ENCODE results near the gene TXNDC16.

TXNDC16 gene

DNA sequence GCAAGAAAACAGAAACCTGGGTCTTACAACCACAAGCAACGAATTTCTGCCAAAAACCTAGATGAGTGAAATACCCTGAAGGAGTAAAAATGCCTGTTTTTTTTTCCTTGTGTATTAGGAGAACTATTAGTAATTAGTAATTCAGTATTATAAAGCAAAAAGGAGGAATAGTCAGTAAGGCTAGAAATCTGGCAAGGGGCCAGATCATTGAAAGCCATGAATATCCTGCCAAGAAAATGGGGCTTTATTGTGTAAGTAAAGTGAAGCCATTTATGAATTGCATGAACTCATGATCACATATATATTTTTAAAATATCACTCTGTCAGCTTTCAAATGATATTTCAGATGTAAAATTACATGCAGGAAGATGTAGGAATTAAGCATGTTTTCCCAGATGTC, 57.9 kb downstream of the TXNDC16 start:
- no peaks in the 10 kb centered on the region for H3K9me2 ChIP-seq (replicated peaks; ENCODE audit: control insufficient read depth, low read length)
- H3K79me2 ChIP-seq (ENCODE audit: control insufficient read depth, low read length), result no peaks in the 10 kb centered on the region
- H3K9me3 ChIP-seq (ENCODE audit: control insufficient read depth, insufficient read depth, low read length), result peaks cover 7% of the 10 kb centered on the region
- no peaks in the 10 kb centered on the region for H3K4me1 ChIP-seq (ENCODE audit: control insufficient read depth, low read length)
- TF ChIP-seq EZH2phosphoT487 (IDR thresholded peaks at IDR 0.05; ENCODE audit: borderline replicate concordance, low read length), result no peak
- TF ChIP-seq, protein P1, sequence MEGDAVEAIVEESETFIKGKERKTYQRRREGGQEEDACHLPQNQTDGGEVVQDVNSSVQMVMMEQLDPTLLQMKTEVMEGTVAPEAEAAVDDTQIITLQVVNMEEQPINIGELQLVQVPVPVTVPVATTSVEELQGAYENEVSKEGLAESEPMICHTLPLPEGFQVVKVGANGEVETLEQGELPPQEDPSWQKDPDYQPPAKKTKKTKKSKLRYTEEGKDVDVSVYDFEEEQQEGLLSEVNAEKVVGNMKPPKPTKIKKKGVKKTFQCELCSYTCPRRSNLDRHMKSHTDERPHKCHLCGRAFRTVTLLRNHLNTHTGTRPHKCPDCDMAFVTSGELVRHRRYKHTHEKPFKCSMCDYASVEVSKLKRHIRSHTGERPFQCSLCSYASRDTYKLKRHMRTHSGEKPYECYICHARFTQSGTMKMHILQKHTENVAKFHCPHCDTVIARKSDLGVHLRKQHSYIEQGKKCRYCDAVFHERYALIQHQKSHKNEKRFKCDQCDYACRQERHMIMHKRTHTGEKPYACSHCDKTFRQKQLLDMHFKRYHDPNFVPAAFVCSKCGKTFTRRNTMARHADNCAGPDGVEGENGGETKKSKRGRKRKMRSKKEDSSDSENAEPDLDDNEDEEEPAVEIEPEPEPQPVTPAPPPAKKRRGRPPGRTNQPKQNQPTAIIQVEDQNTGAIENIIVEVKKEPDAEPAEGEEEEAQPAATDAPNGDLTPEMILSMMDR (IDR thresholded peaks at IDR 0.05; ENCODE audit: low read depth, low read length, poor library complexity, severe bottlenecking), result no peak
- no peak overlapping the region for H3K4me3 ChIP-seq (ENCODE audit: low read length)
- no peak overlapping the region for H3K27ac ChIP-seq (ENCODE audit: low read depth, low read length)
- no peaks in the 10 kb centered on the region for H3F3A ChIP-seq (ENCODE audit: control insufficient read depth, insufficient read depth)
- H3K36me3 ChIP-seq (ENCODE audit: control insufficient read depth, low read length), result peaks cover 16% of the 10 kb centered on the region
- H3K4me2 ChIP-seq (ENCODE audit: low read length), result no peak overlapping the region
- no peaks in the 10 kb centered on the region for H4K20me1 ChIP-seq (ENCODE audit: control insufficient read depth, insufficient read depth, low read depth, low read length)
- H3K27me3 ChIP-seq (ENCODE audit: control insufficient read depth, low read length), result no peaks in the 10 kb centered on the region

DNA sequence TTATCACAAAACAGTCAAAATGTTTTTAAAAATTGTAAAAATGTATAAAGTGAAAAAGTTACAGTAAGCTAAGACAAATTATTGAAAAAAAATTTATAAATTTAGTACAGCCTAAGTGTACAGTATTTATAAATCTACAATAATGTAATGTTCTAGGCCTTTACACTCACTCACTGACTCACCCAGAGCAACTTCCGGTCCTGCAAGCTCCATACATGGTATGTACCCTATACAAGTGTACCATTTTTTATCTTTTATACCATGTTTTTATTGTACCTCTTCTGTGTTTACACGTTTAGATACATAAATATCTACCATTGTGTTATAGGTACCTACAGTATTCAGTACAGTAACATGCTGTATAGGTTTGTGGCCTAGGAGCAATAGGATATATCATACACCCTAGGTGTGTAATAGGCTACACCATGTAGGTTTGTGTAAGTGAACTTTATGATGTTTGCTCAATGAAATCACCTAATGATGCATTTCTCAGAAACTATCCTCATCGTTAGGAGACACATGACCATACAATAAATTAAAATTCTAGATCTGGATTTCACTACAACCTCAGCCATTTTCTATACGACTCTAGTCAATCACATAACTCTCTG, 66.8 kb downstream of the TXNDC16 start:
- no peak overlapping the region for H3K4me3 ChIP-seq (ENCODE audit: low read length)
- H4K20me1 ChIP-seq (ENCODE audit: control insufficient read depth, insufficient read depth, low read depth, low read length), result no peaks in the 10 kb centered on the region
- H3K9me2 ChIP-seq (replicated peaks; ENCODE audit: control insufficient read depth, low read length), result no peaks in the 10 kb centered on the region
- H3F3A ChIP-seq (ENCODE audit: control insufficient read depth, insufficient read depth), result no peaks in the 10 kb centered on the region
- H3K79me2 ChIP-seq (ENCODE audit: control insufficient read depth, low read length), result no peaks in the 10 kb centered on the region
- peaks cover 3% of the 10 kb centered on the region for H3K36me3 ChIP-seq (ENCODE audit: control insufficient read depth, low read length)
- H3K4me1 ChIP-seq (ENCODE audit: control insufficient read depth, low read length), result no peaks in the 10 kb centered on the region
- H3K27me3 ChIP-seq (ENCODE audit: control insufficient read depth, low read length), result no peaks in the 10 kb centered on the region
- H3K9me3 ChIP-seq (ENCODE audit: control insufficient read depth, insufficient read depth, low read length), result no peaks in the 10 kb centered on the region
- no peak overlapping the region for H3K27ac ChIP-seq (ENCODE audit: low read depth, low read length)
- no peak for TF ChIP-seq EZH2phosphoT487 (IDR thresholded peaks at IDR 0.05; ENCODE audit: borderline replicate concordance, low read length)
- TF ChIP-seq, protein P1 (IDR thresholded peaks at IDR 0.05; ENCODE audit: low read depth, low read length, poor library complexity, severe bottlenecking), result no peak
- no peak overlapping the region for H3K4me2 ChIP-seq (ENCODE audit: low read length)

DNA sequence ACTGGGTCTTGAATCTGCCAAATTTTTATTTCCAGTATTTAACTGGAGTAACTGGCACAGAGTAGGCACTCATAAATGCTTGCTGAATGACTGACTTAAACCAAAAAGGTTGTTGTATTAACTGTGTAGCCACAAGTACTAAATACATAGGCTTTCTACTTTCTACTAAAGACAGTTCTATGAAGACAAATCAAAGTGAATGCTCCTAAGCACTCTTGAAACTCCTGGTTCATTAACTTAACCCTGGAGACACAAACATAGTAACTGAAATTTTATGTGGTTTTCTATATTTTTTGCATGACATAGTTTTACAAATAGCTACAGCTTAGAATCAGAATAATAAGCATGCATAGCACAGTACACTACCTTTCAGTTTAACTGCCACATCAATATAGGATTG, 70.4 kb downstream of the TXNDC16 start:
- Histone ChIP-seq H3K4me1 (ENCODE audit: control insufficient read depth, low read length) (no peaks in the 10 kb centered on the region), H3K27me3 (ENCODE audit: control insufficient read depth, low read length) (no peaks in the 10 kb centered on the region), H3K4me3 (ENCODE audit: low read length) (no peak overlapping the region), H3K79me2 (ENCODE audit: control insufficient read depth, low read length) (no peaks in the 10 kb centered on the region), H3K9me3 (ENCODE audit: control insufficient read depth, insufficient read depth, low read length) (no peaks in the 10 kb centered on the region), H3K27ac (ENCODE audit: low read depth, low read length) (no peak overlapping the region), H3F3A (ENCODE audit: control insufficient read depth, insufficient read depth) (no peaks in the 10 kb centered on the region), H3K9me2 (replicated peaks; ENCODE audit: control insufficient read depth, low read length) (no peaks in the 10 kb centered on the region), H4K20me1 (ENCODE audit: control insufficient read depth, insufficient read depth, low read depth, low read length) (no peaks in the 10 kb centered on the region), H3K36me3 (ENCODE audit: control insufficient read depth, low read length) (0 out of 2 replicates have a peak, but pooled peaks cover 3% of the 10 kb centered on the region), H3K4me2 (ENCODE audit: low read length) (no peak overlapping the region)
- TF ChIP-seq EZH2phosphoT487 (IDR thresholded peaks at IDR 0.05; ENCODE audit: borderline replicate concordance, low read length), result no peak
- TF ChIP-seq, protein P1 (IDR thresholded peaks at IDR 0.05; ENCODE audit: low read depth, low read length, poor library complexity, severe bottlenecking), result no peak

Data from DOHH2 (cell line).